Activated CD4-positive, alpha-beta T cell treated with anti-CD3 and anti-CD28 coated beads, Interleukin-2, amount 10 ng/mL, durations not matched to agents 24 days and 14 days (primary cell): ENCODE measurements around the gene ELMO3. TPM values are rescaled to one million over a fixed set of nuclear protein-coding genes. Genes with fewer than 3 reads are reported as not detected.

ENCODE experiments used
- DNase-seq: peaks from one replicate; pipeline ENCODE4 v3.0.0; 2022
- H3K27ac Mint-ChIP-seq: one replicate; pipeline ENCODE4 v1.8.0; 2022; ENCODE audit warnings: mild to moderate bottlenecking, mixed read lengths
- H3K27me3 Mint-ChIP-seq: one replicate; pipeline ENCODE4 v1.8.0; 2022; ENCODE audit warnings: mixed read lengths
- H3K36me3 Mint-ChIP-seq: one replicate; pipeline ENCODE4 v1.8.0; 2022; ENCODE audit warnings: low read depth, mild to moderate bottlenecking, mixed read lengths
- H3K4me1 Mint-ChIP-seq: one replicate; pipeline ENCODE4 v1.8.0; 2021; ENCODE audit warnings: mixed read lengths
- H3K4me3 Mint-ChIP-seq: one replicate; pipeline ENCODE4 v1.8.0; 2022; ENCODE audit warnings: mild to moderate bottlenecking, moderate library complexity, mixed read lengths
- H3K9me3 Mint-ChIP-seq: one replicate; pipeline ENCODE4 v1.8.0; 2021; ENCODE audit warnings: mixed read lengths
- intact Hi-C: fragments of 100-400 bp; cut with micrococcal nuclease; formaldehyde crosslinking; loops from one replicate; pipeline ENCODE4 v1.15.1; 2023
- total RNA-seq: library from RNA; stranded (reverse); gene quantifications from 2 replicates; pipeline ENCODE4 v1.2.3, GENCODE V29; 2022

Gene ELMO3
- total RNA-seq, 1 donor from 2014 or later, result 8.7 TPM

DNA sequence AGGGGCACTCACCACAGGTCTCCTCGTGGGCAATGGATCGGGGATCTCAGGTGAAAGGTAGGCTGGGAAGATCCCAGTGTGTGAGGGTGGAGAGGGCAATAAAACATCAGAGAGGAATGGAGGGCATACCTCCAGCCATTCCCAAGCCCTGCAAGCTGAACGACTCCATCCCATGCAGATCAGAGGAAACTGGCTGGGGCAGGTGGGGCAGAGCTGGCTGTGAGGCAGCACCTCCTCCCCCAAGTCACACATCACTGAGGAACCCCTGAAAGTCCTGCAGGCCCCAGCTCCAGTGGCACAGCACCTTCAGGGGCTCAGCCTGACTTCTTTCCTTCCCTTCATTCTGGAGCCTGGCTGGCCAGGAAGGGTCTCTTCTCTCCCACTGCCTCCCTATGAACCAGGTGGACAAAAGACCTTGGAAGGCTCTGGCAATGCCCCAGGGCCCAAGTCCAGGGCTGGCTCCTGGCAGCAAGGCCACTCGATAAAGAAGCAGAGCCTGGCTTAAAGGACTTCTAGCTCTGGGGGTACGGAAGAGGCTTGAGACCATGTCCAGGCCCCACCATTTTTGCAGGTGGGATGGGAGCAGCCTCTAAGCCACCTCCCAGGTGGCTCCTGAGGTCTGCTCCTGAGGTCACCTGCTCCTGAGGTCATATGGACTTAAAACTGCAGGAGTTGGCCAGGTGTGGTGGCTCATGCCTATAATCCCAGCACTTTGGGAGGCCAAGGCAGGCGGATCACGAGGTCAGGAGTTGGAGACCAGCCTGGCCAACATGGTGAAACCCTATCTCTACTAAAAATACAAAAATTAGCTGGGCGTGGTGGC lies 14.5 kb downstream of the ELMO3 start:
- intact Hi-C loops, result no loop called here
- peaks cover 8% of the 10 kb centered on the region for H3K4me1 Mint-ChIP-seq
- no peak for DNase-seq
- no peak overlapping the region for H3K4me3 Mint-ChIP-seq
- H3K36me3 Mint-ChIP-seq, result no peaks in the 10 kb centered on the region
- H3K27me3 Mint-ChIP-seq, result no peaks in the 10 kb centered on the region
- no peak overlapping the region for H3K27ac Mint-ChIP-seq
- H3K9me3 Mint-ChIP-seq, result no peaks in the 10 kb centered on the region

GRCh38 chr16:67215706-67216105 lies 16.8 kb downstream of the ELMO3 start:
- Mint-ChIP-seq H3K27me3 (no peaks in the 10 kb centered on the region), H3K4me3 (no peak overlapping the region), H3K4me1 (peaks cover 8% of the 10 kb centered on the region), H3K36me3 (no peaks in the 10 kb centered on the region), H3K9me3 (no peaks in the 10 kb centered on the region), H3K27ac (no peak overlapping the region)
- DNase-seq, result no peak
- intact Hi-C loops, result no loop called here

DNA sequence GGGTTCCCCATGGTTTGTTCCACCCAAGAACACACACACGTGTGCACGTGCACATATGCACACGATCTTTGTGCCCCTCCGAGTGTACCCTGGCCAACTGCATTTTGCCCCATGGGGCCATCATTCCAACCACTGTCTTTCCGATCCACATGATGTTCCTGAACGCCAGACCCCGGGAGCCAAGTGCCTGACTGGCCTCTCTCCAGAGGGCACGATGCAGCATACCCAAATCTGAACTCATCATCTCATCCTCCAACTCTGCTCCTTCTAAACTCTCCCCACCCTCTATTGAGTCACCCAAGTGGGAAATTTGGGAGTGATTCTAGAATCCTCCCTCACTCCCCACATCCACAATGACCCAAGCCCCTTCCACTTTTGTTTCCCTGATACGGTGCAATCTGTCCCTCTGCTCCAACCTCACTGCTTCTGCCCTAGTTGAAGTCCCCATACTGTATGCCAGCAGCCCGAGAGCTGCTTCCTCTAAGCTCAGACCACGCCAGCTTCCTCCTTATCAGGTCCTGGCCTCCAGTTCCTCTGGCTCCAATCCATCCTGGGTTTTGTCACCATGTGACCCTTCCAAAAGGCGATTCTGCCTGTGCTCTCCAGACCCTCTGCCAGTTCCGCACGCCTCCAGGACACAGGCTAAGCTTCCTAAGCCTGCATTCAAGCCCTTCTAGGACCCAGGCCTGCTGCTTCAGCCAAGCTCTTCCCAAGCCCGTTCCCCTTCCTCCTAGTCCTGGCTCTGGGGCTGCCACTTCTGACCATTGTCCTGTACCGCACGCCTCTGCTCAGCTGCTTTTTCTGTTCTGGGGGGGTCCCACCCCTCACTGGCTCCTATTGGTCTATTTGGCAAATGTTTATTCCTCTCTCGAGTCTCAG lies 17.9 kb downstream of the ELMO3 start:
- Mint-ChIP-seq H3K9me3 (no peaks in the 10 kb centered on the region), H3K27ac (no peak overlapping the region), H3K4me1 (peaks cover 8% of the 10 kb centered on the region), H3K4me3 (no peak overlapping the region), H3K27me3 (no peaks in the 10 kb centered on the region), H3K36me3 (no peaks in the 10 kb centered on the region)
- no peak for DNase-seq
- intact Hi-C loops, result no loop called here

DNA sequence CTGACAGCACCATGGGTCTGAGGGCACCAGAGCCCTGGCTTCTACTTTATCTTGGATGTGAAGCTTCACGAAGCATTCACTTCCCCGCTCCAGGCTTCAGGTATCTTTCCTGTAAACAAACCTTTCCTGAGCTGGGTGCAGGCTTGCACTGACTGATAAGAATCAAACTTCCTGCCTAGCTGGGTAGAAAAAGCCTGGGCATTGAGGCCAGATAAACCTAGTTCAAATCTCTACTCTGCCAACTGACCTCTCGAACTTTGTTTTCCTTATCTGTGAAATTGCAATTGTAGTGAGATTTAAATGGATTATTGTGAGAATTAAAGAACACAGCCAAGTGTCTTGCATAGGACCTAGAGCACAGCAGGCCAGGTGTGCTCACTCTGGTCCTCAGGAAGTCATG lies 25.1 kb downstream of the ELMO3 start:
- peaks cover 43% of the 10 kb centered on the region for H3K4me1 Mint-ChIP-seq
- H3K36me3 Mint-ChIP-seq, result peaks cover 20% of the 10 kb centered on the region
- peak overlapping the region; percentile 35 for H3K27ac Mint-ChIP-seq
- H3K27me3 Mint-ChIP-seq, result no peaks in the 10 kb centered on the region
- DNase-seq, result no peak
- H3K9me3 Mint-ChIP-seq, result no peaks in the 10 kb centered on the region
- no peak overlapping the region for H3K4me3 Mint-ChIP-seq
- intact Hi-C loops, result no loop called here

DNA sequence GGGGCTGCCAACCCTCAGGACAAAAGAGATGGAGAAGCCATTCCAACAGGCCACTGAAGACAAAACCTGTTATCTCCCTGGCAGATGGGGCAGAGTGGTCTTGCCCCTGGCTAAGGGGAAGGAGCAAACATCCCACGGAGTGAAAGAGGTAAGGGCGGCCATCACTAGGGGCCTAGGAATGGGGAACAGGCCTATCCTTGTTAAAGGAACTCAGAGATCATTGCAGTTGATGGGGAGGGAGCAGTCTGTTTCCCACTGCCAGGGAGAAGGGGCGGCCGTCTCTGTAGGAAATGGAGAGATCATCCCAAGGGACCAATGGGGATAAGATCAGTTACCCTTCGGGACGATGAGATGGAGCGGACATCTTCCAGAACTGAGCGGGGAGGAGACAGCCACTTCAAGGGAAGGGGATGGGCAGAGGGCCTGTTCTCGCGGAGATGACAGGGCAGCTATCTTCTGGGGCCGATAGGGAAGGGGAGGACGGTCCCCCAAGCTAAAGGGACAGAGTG lies 27.4 kb downstream of the ELMO3 start:
- peaks cover 43% of the 10 kb centered on the region for H3K36me3 Mint-ChIP-seq
- no peaks in the 10 kb centered on the region for H3K27me3 Mint-ChIP-seq
- peak; percentile 69 for DNase-seq
- intact Hi-C loops, result loop anchor here (1.0 kb wide), 1 partner anchor 34 kb away; the partner anchor contains the start of gene E2F4
- H3K9me3 Mint-ChIP-seq, result no peaks in the 10 kb centered on the region
- H3K27ac Mint-ChIP-seq, result peak overlapping the region; percentile 98
- peak overlapping the region; percentile 98 for H3K4me3 Mint-ChIP-seq
- H3K4me1 Mint-ChIP-seq, result peaks cover 43% of the 10 kb centered on the region

DNA sequence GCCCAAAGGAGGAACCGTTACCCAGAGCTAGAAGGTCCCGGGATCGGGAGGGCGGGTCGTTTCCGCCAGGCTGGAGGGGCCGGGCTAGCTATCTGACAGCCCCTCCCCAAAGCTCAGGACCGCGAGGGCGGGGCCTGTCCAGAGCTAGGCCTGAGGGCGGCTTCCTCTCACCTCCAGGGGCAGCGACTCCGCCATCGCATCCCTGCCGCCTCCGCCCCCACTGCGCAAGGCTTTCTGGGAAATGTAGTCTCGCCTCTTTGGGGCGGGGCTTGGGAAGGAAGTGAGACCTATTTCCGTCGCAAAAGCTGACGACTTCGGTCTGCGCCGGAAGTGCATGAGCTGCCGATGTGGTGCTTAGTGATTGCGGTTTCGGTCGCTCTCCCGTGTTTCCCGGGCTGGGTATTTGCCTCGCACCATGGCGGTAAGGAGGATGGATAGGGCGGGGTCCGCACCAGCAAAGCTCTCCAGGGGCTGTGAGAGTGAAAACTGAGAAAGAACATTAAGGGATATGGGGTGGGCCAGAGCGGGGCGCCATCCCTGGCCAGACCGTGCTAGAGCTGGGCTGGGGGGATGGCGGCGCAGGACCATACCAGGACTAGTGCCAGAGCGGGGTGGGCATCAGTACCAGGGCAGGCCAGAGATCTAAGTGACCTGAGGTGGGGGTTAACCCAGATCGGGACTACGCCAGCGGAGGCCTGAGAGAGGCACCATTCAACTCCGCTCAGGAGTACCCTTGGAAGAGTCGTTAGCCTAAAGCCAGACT lies 28.1 kb downstream of the ELMO3 start, which contains the start of gene TMEM208:
Gene TMEM208, plus strand, starts transcription at position 327 of the 763 bp plus-strand sequence. Its CDS starts 89 bp downstream, at position 416.
- H3K27ac Mint-ChIP-seq, result peak within 1 kb of the TSS; percentile 98
- intact Hi-C loops, result loop anchor here (1.0 kb wide), 3 partner anchors 9 to 35 kb away; partner anchors contain the start of gene E2F4
- peak within 1 kb of the TSS; percentile 98 for H3K4me3 Mint-ChIP-seq
- peaks cover 43% of the 10 kb centered on the region for H3K4me1 Mint-ChIP-seq
- peak; percentile 100 for DNase-seq
- no peaks in the 10 kb centered on the region for H3K27me3 Mint-ChIP-seq
- peaks cover 47% of the 10 kb centered on the region for H3K36me3 Mint-ChIP-seq
- no peaks in the 10 kb centered on the region for H3K9me3 Mint-ChIP-seq

DNA sequence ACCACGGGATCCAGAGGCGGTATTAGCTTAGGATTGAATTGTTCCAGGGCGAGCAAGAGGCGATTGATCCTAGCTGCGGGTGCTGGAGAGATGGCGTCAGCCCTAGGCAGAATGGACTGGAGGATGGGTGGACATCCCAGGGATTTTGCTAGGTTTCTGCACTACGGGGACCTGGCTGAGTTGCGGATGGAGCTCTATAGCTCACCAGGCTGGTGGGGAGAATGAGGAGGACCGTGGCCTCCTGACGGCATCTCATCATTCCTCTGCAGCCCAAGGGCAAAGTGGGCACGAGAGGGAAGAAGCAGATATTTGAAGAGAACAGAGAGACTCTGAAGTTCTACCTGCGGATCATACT lies 28.6 kb downstream of the ELMO3 start:
- H3K27me3 Mint-ChIP-seq, result no peaks in the 10 kb centered on the region
- peaks cover 49% of the 10 kb centered on the region for H3K36me3 Mint-ChIP-seq
- no peaks in the 10 kb centered on the region for H3K9me3 Mint-ChIP-seq
- DNase-seq, result no peak
- H3K4me1 Mint-ChIP-seq, result peaks cover 43% of the 10 kb centered on the region
- peak overlapping the region; percentile 98 for H3K4me3 Mint-ChIP-seq
- intact Hi-C loops, result loop anchor here (1.0 kb wide), 2 partner anchors 9 to 17 kb away; no protein-coding TSS in a partner anchor
- peak overlapping the region; percentile 98 for H3K27ac Mint-ChIP-seq

DNA sequence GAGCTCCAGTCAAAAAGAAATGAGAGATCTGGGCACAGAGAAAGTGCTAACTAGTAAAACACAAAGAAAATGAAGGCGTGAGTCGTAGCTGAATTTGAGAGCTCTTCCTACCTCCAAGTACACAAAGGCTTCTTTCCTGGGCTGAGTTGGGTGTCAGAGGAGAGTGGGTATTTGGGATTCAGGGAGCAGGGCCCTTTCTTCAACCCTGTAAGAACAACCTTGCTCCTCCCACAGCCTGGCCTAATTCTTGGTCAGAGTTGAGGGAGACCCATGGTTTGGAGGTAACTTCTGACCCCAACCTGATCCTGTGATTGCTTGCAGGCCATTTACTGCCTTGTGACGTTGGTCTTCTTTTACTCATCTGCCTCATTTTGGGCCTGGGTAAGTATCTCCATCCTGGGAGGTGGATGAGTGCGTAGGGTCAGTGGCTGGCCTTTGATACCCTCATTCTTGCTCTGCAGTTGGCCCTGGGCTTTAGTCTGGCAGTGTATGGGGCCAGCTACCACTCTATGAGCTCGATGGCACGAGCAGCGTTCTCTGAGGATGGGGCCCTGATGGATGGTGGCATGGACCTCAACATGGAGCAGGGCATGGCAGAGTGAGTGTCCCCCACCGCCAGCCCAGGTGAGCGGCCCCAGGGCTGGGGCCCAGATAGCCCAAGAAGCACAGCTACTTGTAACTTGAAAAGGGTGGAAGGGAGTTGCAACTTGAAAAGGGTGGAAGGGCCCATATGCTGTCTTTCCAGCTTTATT lies 29.3 kb downstream of the ELMO3 start:
- peak overlapping the region; percentile 98 for H3K4me3 Mint-ChIP-seq
- intact Hi-C loops, result loop anchor here (2.0 kb wide), 1 partner anchor 433 kb away; the partner anchor contains the start of genes ACD and PARD6A
- H3K36me3 Mint-ChIP-seq, result peaks cover 51% of the 10 kb centered on the region
- peaks cover 41% of the 10 kb centered on the region for H3K4me1 Mint-ChIP-seq
- no peaks in the 10 kb centered on the region for H3K9me3 Mint-ChIP-seq
- H3K27ac Mint-ChIP-seq, result peak overlapping the region; percentile 98
- DNase-seq, result no peak
- H3K27me3 Mint-ChIP-seq, result no peaks in the 10 kb centered on the region

DNA sequence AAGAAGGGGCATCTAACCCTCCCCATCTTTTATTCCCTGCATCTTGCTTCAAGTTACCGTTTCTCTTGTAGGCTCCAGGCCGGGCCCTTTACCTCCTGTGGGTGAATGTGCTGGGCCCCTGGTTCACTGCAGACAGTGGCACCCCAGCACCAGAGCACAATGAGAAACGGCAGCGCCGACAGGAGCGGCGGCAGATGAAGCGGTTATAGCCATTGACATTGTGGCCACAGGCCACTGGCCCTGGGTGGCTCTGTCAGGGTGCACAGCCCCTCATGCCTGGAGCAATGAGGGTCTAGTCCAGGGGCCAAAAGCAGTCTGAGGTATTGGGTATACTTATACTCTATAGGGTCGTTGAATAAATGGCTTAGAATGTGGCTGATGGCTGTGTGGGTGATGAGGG lies 30.0 kb downstream of the ELMO3 start:
- peaks cover 56% of the 10 kb centered on the region for H3K36me3 Mint-ChIP-seq
- no peaks in the 10 kb centered on the region for H3K9me3 Mint-ChIP-seq
- intact Hi-C loops, result loop anchor here (2.0 kb wide), 1 partner anchor 432 kb away; the partner anchor contains the start of genes ACD and PARD6A
- no peaks in the 10 kb centered on the region for H3K27me3 Mint-ChIP-seq
- no peak overlapping the region for H3K27ac Mint-ChIP-seq
- H3K4me1 Mint-ChIP-seq, result peaks cover 35% of the 10 kb centered on the region
- H3K4me3 Mint-ChIP-seq, result peak overlapping the region; percentile 98
- no peak for DNase-seq

- Mint-ChIP-seq H3K4me3 (no peak overlapping the region), H3K4me1 (peaks cover 23% of the 10 kb centered on the region), H3K27ac (no peak overlapping the region), H3K27me3 (no peaks in the 10 kb centered on the region), H3K36me3 (peaks cover 68% of the 10 kb centered on the region), H3K9me3 (no peaks in the 10 kb centered on the region)
- intact Hi-C loops, result loop anchor here (2.0 kb wide), 1 partner anchor 431 kb away; the partner anchor contains the start of genes ACD and PARD6A
- no peak for DNase-seq
Measured at GRCh38 chr16:67229906-67230808, 31.2 kb downstream of the ELMO3 start.

DNA sequence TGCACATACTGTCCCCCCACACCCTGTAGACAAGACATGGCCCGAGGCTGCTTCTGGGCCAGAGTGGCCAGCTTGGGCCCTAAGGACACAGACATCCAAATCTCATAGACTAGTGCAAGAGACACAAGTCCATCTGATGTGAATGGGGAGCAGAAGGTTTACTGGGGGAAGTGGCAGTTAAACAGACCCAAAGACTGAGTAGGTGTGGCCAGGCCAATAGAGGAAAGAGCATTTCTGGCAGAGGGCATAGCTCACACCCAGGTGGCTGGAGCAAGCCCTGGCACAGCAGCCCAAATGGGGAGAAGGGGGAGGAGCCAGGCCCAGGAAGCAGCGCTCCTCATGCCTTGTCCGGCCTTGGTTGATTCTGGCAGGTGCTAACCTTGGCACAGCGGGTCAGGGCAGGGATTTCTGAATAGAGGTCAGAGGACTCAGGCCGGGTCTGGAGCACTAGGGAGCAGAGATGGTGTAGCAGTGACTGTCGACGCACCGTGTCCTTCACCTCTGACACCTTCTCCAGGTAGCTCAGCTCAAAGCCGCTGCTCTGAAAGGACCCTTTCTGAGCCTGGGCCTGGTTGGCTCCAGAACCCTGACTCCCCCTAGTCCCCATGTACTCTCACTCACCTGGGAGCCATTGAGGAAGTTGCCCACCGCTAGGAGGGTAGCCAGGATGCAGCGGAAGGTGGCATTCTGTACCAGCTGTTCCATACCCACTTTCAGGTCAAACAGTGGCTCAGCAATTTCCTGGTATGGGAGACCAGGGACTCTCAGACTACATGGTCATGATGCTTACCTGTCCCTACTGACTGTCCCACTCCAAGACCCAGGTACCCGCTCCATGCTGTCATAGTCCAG lies 32.1 kb downstream of the ELMO3 start:
- Mint-ChIP-seq H3K27ac (no peak overlapping the region), H3K4me1 (peaks cover 15% of the 10 kb centered on the region), H3K27me3 (no peaks in the 10 kb centered on the region), H3K36me3 (peaks cover 69% of the 10 kb centered on the region), H3K9me3 (no peaks in the 10 kb centered on the region), H3K4me3 (no peak overlapping the region)
- intact Hi-C loops, result no loop called here
- DNase-seq, result no peak
